NCI-H82 (cell line): ENCODE measurements around the gene FBRSL1.
A peak's percentile ranks its signal among the peaks of the same experiment; 100 is the strongest.
"Not testable (repeated sequence)": the region's sequence is repeated elsewhere in the genome, so short reads cannot be mapped to it uniquely, and the experiment has no call there.

Source experiments
- DNase-seq: peaks from one replicate; lab custom pipeline; 2025; lab: John Stamatoyannopoulos, UW

The FBRSL1 gene

DNA sequence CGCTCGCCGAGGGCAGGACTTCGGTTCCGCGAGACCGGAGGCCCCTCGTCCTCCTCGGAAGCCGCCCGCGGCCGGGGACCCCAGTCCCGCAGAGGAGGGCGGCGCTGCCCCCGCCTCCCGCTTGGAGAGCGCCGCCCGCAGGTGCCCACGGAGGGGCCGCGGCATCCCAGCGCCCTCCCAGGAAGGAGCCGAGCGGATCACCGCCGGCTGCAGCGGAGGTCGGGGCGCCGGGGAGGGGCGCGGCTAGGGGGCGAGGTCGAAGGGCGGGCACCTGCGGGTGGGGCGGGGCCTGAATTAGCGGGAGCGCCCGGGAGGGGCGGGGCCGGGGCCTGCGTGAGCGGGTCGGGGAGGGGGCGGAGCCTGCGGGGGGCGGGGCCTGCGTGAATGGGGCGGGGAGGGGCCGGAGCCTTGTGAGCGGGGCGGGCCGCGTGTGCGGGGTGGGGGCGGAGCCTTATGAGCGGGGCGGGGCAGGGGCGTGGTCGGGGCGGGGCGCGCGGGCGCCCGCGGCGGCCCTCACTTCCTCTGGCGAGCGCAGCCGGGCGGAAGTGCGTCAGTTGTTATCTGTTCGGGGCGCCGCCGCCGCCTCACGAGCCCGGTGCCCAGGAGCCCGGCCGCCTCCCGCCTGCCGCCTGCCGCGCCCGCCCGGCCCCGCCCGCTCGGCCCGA is at the start of gene FBRSL1:
Gene FBRSL1, plus strand, starts transcription at position 550 of the 665 bp plus-strand sequence.
- peak; percentile 98 for DNase-seq

DNA sequence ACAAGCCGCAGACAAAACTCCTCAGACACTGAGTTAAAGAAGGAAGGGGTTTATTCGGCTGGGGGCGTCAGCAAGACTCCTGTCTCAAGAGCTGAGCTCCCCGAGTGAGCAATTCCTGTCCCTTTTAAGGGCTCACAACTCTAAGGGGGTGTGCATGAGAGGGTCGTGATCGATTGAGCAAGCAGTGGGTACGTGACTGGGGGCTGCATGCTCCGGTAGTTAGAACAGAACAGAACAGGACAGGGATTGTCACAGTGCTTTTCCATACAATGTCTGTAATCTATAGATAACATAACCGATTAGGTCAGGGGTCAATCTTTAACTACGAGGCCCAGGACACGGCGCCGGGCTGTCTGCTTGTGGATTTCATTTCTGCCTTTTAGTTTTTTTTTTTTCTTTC is 49.5 kb upstream of the FBRSL1 start:
- DNase-seq = not testable (repeated sequence)

DNA sequence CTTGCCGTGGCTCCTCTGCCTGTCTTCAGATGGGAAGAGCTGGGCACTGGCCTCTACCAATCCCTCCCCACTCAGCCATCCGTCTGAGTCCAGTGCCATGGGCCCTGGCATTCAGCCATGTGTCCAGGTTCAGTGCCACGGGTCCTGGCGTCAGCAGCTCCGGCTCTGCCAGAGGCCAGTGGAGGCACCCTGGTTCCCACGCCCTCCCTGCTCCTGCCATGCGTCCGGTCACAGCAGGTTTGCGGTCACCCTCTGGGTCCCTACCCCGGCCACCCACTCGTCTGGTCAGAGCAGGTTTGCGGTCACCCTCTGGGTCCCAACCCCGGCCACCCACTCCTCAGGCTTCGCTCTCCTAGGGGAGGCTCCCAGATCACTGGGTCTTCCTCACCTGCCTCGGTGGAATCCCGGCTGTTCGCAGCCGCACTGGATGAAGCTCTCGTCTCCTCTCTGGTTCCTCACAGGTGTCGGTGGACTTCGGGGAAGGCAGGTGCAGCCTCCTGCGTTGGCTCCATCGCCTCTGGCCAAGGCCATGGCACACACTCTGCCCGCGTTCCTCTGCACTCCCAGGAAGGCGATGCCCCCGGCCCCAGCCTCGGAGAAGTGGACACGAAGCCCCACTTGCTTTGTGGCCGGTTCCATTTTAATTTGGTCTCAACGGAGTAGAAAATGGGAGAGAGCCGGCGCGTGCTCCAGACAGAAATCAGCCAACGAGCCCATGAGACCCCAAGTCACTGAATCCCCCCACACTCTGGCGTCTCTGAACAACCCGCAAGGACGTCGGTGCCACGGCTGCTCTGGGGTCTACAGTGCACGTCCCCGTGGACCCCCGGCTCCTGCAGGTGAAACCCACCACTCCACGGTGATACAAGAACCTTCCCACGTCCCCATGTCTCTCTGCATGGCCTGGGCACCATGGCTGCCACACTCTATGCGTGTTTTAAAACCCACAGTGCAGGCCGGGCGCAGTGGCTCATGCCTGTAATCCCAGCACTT is 47.8 kb upstream of the FBRSL1 start:
- DNase-seq = no peak

DNA sequence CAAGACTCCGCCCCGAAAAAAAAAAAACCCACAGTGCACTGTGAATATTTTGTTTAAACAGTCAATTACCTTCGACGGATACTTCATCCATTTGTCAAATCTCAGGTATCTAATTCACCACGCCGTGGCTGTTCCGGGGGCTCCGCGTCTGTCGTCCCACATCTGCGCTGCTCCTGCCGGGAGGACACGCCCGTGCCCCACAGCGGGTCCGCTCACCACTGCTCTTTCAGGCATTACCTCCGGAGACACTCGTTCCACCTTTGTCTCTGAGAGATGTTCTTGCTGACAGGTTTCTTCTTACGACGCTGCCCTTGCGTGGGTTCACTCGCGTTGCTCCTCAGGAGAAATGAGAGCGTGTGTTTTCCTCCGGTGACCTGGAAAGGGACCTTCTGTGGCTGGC is 46.9 kb upstream of the FBRSL1 start:
- no peak for DNase-seq

DNA sequence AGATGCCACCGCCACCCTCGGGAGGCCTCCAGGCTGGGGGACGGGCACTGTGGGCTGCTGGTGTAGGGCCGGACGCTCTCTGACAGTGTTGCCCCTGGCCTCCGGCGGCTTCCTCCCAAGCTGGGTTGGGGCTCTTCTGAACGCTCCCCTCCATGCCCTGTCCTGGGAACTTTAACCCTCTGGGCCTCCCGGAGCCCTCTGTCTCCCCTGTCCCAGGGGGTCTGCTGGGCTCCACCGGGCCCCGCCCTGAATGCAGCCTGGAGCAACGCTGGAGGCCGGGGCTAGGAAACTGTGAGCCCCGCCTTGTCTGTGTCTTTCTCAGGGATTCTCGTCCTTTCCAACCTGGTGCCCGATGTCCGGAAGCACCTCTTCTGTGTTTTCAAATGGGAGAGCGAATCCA is 45.7 kb upstream of the FBRSL1 start:
- peak; percentile 59 for DNase-seq

DNA sequence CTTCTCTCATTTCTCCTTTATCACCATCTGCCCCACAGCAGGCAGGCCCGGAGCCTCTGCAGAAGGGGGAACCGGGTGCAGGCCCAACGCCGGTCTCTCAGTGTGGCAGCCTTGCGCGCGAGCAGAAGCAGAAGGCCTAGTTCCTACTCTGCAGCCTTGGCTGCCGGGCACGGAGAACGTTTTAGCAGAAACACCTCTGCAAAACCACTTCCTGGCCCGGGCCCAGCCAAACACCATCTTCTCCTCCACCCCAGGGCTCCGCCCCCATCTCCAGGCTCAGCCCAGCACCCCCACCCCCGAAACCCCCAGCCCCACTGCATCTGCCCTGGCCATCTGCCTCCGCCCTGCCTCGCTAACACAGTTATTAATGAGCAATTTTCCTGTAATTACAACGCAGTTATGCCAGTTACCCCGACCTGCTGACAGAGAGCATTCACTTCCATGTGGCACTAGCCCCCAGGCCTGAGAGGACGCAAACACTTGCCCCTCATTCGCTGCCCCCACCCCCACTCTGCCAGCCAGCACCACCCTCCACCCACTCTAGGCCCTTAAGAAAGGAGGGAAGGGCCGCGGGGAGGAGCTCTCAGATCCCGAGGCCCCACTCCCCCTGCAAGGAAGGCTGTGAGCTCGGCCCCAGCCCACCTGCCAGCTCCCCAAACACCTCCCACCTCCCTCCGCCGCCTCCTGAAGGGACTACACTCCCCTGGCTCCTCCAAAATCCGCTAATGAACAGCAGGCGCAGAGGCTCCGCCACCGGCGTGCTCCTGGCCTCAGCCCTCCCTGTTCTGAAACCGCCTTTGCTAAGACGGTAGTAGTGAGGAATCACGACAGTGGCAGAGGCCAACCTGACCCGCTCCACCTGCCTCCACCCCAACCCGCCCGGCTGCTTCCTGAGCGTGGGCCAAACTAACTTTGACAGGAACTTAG is 44.7 kb upstream of the FBRSL1 start:
- DNase-seq = peak; percentile 99

DNA sequence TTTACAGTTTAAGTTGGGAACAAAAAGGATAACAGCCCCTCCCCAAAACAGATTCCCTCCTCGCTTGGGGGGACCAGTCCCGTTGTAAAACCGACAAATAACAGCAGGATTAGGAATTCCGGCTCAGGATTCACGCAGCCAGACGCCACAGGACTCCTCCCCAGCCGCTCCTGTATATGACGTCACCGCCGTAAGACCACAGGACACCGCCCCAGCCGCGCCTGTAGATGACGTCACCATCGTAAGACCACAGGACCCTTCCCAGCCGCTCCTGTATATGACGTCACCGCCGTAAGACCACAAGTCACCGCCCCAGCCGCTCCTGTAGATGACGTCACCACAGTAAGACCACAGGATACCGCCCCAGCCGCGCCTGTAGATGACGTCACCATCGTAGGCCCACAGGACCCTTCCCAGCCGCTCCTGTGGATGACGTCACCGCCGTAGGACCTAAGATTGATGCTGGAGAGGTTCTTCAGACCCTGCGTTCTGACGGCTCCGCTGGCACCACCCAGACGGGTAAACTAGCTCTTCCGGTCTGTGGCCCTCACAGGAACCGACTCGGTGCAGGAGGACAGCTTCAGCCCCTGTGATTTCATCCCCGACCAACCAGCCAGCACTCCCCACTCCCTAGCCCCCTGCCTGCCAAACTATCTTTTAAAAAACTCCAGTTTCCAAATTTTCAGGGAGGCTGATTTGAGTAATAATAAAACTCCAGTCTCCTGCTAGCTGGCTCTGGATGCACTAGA is 43.9 kb upstream of the FBRSL1 start:
- DNase-seq = peak; percentile 90

DNA sequence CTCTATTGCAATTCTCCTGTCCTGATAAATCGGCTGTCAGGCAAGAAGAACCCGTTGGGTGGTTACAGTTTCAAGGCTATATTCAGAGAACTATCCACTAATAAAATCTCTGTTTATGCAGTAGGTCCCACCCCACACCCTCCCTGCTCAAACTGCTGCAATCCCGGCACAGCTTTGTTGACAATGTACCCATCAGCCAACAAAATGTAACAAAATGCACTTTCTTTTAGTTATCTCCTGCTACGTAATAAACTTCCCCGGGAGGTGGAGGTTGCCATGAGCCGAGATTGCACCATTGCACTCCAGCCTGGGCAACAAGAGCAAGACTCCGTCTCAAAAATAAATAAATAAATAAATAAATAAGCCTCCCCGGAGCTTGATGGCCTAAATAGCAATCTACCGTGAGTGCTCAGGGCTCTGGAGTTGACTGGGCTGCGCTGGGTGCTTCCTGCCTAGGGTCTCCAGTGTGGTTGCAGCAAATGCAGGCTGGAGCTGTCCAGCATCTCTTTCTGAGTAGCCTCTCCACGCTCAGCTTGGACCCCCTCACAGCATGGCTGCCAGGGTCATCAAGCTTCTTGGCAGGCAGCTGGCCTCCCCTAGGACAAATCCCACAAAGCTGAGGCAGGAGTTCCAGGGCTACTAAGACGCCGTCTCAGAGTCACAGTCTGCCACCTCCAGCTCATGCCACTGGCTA is 43.2 kb upstream of the FBRSL1 start:
- no peak for DNase-seq

DNA sequence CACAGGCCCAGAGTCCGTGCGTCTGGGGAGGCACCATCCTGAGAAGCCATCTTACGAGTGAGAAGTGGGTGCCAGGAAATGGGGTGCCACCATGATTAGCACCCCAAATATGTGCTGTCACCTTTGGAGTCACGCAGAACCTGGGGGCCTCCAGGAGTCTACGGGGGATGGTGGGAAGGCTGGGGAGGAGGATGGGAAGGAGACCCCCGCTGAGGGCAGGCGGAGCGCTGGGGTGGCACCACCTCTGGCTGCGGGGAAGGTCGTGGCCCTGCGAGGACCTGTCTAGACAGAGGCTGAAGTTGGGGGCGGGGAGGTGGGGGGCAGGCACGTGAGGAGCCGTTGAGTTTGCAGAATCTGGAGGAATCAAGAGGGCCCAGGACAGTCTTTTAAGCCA is 42.6 kb upstream of the FBRSL1 start:
- DNase-seq = no peak

DNA sequence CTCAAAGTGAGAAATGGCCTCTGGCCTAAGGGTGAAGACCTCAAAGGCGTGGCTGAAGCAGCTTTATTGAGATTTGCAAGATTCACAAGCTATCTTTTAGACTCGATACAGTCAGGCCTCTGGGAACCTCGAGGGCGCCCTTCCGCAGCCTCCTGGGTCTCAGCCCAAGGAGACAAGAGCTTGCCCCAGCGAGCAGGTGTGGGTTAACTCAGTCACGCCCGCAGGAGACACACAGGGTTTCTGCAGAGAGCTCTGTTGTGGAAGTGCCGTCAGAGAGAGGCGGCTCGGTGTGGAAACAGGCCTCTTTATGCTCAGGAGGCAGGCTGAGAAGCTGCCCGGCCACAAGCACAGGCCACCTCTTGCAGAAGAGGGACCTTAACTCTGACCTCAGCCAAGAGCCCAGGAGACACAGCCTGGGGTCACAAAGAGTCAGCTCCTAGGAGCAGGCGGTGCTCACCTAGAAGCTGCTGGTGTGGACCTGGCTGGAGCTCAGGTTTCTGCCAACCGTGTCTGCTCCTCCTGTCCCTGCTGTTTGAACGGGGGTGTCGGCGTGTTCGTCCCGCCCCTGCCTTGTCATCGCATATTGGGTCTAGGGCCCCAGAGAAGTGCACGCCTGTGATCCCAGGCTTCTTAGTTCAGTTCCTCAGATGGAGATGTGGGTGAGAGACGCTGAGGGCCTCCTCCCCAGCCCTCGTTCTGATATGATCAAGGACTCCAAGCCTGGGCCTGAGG is 42.1 kb upstream of the FBRSL1 start:
- DNase-seq = no peak

DNA sequence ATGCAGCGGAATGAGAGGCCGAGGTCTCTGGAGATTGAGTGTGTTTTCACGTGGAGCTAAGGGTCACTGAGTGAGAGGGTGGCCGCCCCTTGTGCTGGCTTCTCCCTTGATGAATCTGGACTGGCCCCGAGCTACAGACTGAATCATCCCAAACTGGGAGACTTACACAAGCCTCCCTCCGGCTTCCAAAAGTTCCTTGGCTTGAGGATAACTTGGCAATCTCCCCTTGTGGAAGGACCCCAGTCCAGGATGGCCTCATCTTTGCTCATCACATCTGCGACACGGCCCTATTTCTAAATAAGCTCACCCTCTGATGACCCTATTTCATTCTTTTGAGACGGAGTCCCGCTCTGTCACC is 41.5 kb upstream of the FBRSL1 start:
- DNase-seq = no peak

DNA sequence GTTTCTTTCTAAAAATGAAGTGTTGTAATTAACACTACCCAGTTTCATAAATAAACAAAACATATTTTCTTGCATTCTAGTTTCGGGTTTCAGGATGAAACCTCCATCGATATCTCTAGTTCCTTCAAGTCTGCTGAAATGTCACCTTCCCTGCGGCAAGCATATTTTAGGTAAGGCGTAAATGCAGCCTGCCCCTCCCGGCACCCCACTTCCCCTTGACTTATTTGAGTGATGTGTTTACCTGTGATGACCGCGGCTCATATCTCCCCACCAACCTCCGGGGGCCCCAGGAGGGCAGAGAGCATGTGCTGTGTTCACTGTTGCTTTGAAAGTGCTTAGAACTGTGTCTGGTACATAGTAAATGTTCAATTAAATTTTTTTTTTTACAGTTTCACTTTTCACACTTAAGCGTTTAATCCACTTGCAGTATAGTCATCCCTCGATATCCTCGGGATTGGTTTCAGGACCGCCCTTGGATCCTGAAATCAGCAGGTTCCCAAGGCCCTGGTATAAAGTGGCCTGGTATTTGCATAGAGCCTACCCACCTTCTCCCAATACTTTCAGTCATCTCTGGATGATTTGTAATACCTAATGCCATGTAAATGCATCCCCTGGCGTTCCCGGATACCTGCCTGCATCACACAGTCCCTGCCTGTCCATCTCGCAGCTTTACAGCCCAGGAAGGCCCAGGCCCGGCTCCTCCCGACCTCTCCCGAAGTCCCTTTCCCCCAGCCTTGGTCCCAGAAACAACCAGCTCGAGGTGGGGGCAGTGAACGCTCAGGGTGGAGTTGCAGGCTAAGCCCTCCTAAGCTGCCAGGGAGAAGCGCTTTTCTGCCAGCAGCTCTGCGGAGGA is 40.2 kb upstream of the FBRSL1 start:
- DNase-seq = peak; percentile 95

DNA sequence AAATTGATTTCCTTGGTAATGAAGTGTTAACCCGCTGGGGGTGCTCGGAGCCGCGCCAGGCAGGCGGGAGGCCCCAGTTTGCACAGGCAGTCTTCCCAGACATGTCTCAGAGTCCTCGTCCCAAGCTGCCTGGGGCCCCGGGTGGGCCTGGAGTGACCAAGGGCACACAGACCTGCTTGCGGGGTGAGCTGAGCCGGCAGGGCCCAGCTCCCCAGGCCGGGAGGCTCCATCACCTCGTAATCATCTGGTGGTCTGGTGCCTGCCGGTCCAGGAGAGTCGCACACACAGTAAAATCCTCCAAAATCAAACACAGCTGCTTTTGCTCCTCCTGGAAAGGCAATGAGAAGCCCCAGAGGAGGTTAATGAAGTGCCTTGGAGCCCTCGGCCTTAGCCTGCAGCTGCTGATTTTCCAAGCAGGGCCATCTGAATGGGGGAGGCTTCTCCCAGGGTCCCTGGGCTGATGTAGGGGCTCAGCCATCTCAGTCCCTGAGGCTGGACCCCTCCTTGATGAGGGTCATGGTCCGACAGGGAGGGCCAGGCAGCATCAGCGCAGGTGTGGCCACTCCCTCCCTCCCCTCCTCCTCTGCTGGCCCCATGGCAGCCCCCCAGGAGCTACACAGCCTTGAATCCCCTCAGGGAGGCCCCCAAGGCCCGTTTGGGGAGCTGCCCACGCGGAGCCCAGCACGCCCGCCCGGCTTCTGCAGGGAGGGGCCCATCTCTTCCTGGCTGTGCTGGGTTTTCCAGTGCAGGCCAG is 39.4 kb upstream of the FBRSL1 start:
- peak; percentile 71 for DNase-seq

DNA sequence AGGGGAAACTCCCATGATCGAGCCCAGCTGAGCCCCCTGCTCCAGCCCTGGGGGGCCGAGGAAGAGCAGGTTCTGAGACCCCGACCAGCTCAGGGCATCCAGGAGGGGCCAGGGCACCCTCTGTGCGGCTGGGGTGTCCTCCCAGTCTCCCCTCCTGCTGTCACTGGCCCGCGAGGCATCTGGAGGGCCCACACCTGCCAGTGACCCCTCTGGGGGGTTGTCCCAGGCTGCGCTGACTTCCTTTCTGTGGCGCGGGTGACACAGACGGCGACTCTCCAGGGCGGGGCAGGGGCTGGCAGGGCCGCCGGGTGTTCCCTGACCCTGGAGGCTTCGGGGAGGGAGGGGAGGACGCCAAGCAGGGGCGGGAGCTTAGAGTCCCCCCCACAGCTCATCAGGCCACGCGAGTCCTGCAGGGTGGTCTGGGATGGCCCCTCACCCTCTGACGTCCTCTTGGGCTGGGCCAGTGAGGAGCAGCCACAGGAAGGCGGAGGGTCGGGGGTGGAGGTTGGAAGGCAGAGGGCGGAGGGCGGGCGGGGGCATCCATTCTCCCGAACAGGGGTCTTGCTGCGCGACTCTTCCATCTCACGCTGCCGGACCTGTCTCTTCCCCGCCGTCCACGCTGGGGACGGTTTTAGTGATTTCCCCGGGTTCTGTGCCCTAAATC is 38.6 kb upstream of the FBRSL1 start:
- no peak for DNase-seq

DNA sequence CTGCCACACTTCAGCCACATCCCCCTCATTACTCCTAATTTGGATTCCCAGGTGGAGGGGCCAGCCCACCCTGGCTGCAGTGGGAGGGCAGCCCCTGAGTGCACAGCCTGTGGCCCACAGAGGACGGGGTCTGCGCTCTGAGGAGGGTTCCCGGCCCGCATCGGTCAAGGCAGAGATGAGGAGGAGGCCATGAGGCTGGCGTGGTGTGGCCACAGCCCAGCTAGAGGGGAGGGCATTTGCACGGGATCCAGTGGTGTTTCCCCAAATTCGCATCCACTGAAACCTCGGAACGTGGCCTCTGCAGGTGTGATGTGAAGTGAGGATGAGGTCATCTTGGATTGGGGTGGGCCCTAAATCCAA is 38.1 kb upstream of the FBRSL1 start:
- DNase-seq = no peak

DNA sequence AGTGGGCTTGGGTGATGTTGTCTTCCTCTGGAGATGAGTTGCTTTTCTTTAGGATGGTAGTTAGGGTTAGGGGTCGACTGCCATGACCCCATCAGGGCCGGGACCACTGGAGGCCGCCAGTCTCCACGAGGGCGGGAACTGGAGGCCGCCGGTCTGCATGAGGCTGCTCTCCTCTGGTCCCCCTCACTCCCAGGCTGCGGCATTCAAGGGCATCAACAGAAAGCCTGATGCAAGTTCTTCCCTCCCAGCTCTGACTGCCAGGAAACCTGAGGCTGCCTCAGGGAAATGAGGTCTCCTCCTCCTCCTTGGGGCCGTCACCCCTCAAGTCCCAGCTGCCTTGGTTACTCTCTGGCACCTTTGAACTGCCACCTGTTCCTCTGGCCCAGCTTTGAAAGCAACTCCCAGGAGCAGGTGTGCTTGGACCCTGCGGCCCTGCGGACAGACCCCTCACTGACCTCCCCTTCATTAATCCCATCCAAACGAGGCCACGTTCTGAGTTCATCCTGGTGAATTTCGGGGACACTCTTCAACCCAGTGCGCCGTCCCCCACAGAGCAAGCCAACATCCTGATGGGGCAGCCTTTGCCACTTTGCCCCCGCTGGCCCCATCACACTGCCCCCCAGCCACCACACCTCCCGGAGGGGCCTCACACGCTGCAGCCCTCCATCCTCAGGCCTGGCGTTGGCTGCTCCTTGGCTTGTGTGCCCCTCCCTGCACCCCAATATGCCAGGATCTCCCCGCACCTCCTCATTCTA is 37.2 kb upstream of the FBRSL1 start:
- DNase-seq = no peak
